OCI-LY1 (cell line): Measurements from ENCODE around the gene SLU7.

Experiments used
- H2AFZ ChIP-seq: fragments of 200-600 bp; sonication (generic), shearing (Covaris generic); 2 replicates; pipeline ENCODE4 v1.6.0; 2014; ENCODE audit warnings: antibody characterized with exemption, mild to moderate bottlenecking, low read length
- H3F3A ChIP-seq: fragments of 200-600 bp; sonication (generic), shearing (Covaris generic); 2 replicates; pipeline ENCODE4 v1.6.0; 2014; ENCODE audit warnings: mild to moderate bottlenecking, antibody characterized with exemption, low read length, moderate library complexity; ENCODE audit not compliant: insufficient read depth
- H3K27ac ChIP-seq: fragments of 200-600 bp; sonication (generic); 2 replicates; pipeline ENCODE4 v1.5.1; 2014; ENCODE audit warnings: low read length, mixed run types, mild to moderate bottlenecking, low read depth; ENCODE audit not compliant: poor library complexity, severe bottlenecking
- H3K27me3 ChIP-seq: fragments of 200-600 bp; sonication (generic); 2 replicates; pipeline ENCODE4 v1.6.0; 2014; ENCODE audit warnings: antibody characterized with exemption, mild to moderate bottlenecking, low read length, moderate library complexity; ENCODE audit not compliant: insufficient read depth
- H3K36me3 ChIP-seq: fragments of 200-600 bp; sonication (generic); 2 replicates; pipeline ENCODE4 v1.6.1; 2014; ENCODE audit warnings: mild to moderate bottlenecking, antibody characterized with exemption, low read length, moderate library complexity, mixed read lengths; ENCODE audit not compliant: insufficient read depth
- H3K4me1 ChIP-seq: fragments of 200-600 bp; sonication (generic); 2 replicates; pipeline ENCODE4 v1.5.1; 2014; ENCODE audit warnings: mild to moderate bottlenecking, low read length, moderate library complexity; ENCODE audit not compliant: insufficient read depth, severe bottlenecking
- H3K4me2 ChIP-seq: fragments of 200-600 bp; sonication (generic), shearing (Covaris generic); 2 replicates; pipeline ENCODE4 v1.6.1; 2014; ENCODE audit warnings: low read length
- H3K4me3 ChIP-seq: fragments of 200-600 bp; sonication (generic); 2 replicates; pipeline ENCODE4 v1.5.1; 2014; ENCODE audit warnings: low read length, low read depth, mild to moderate bottlenecking, mixed read lengths; ENCODE audit not compliant: poor library complexity, severe bottlenecking
- H3K79me2 ChIP-seq: fragments of 200-600 bp; shearing (Covaris generic); 2 replicates; pipeline ENCODE4 v1.6.1; 2016; ENCODE audit warnings: mixed run types, low read length, mixed read lengths; ENCODE audit not compliant: insufficient read depth
- H3K9ac ChIP-seq: fragments of 200-600 bp; sonication (generic), shearing (Covaris generic); 2 replicates; pipeline ENCODE4 v1.6.1; 2014; ENCODE audit warnings: mild to moderate bottlenecking, low read length, mixed read lengths
- H3K9me2 ChIP-seq: fragments of 200-600 bp; sonication (generic), shearing (Covaris generic); 2 replicates; pipeline ENCODE4 v1.6.1; 2014; ENCODE audit warnings: low read depth, mild to moderate bottlenecking, low read length, mixed read lengths
- H3K9me3 ChIP-seq: fragments of 200-600 bp; shearing (Covaris generic); 2 replicates; pipeline ENCODE4 v1.6.1; 2014; ENCODE audit warnings: low read length, mixed read lengths
- H4K20me1 ChIP-seq: fragments of 200-600 bp; sonication (generic), shearing (Covaris generic); 2 replicates; pipeline ENCODE4 v1.6.0; 2016; ENCODE audit warnings: mild to moderate bottlenecking, low read length; ENCODE audit not compliant: insufficient read depth
- CTCF ChIP-seq: fragments of 200-600 bp; sonication (generic), shearing (Covaris generic); IDR thresholded peaks from 2 replicates; pipeline ENCODE4 v1.5.1; 2017; ENCODE audit warnings: mild to moderate bottlenecking, antibody characterized with exemption, low read length, moderate library complexity, mixed read lengths
- EZH2 ChIP-seq: fragments of 200-600 bp; sonication (generic), shearing (Covaris generic); IDR thresholded peaks from 2 replicates; pipeline ENCODE4 v1.8.0; 2017; ENCODE audit warnings: borderline replicate concordance, mixed run types, mild to moderate bottlenecking, antibody characterized with exemption, low read length, moderate library complexity, mixed read lengths

The SLU7 gene

GRCh38 chr5:160461378-160461777 is 42.5 kb upstream of the SLU7 start:
- Histone ChIP-seq H2AFZ (no peak overlapping the region), H3K27ac (no peak overlapping the region), H3K27me3 (no peaks in the 10 kb centered on the region), H3K4me2 (no peak overlapping the region), H4K20me1 (no peaks in the 10 kb centered on the region), H3F3A (no peaks in the 10 kb centered on the region), H3K4me1 (peaks cover 32% of the 10 kb centered on the region), H3K9me2 (no peaks in the 10 kb centered on the region), H3K36me3 (no peaks in the 10 kb centered on the region), H3K4me3 (no peak overlapping the region), H3K79me2 (no peaks in the 10 kb centered on the region), H3K9ac (no peak overlapping the region), H3K9me3 (no peaks in the 10 kb centered on the region)
- TF ChIP-seq EZH2 (no peak), CTCF (no peak)

- Histone ChIP-seq H3K36me3 (no peaks in the 10 kb centered on the region), H3K79me2 (no peaks in the 10 kb centered on the region), H3K9me2 (no peaks in the 10 kb centered on the region), H3K9me3 (no peaks in the 10 kb centered on the region), H3K9ac (no peak overlapping the region), H3K27me3 (no peaks in the 10 kb centered on the region), H3K27ac (no peak overlapping the region), H3F3A (no peaks in the 10 kb centered on the region), H2AFZ (no peak overlapping the region), H3K4me3 (no peak overlapping the region), H3K4me2 (no peak overlapping the region), H4K20me1 (no peaks in the 10 kb centered on the region), H3K4me1 (peaks cover 26% of the 10 kb centered on the region)
- TF ChIP-seq EZH2 (no peak), CTCF (peak; percentile 31)
These were observed 41.6 kb upstream of the SLU7 start for GRCh38 chr5:160460377-160461049.

- Histone ChIP-seq H3K27ac (no peak overlapping the region), H3K79me2 (no peaks in the 10 kb centered on the region), H2AFZ (no peak overlapping the region), H3F3A (no peaks in the 10 kb centered on the region), H3K9me3 (no peaks in the 10 kb centered on the region), H3K9ac (no peak overlapping the region), H4K20me1 (no peaks in the 10 kb centered on the region), H3K27me3 (no peaks in the 10 kb centered on the region), H3K4me3 (no peak overlapping the region), H3K9me2 (no peaks in the 10 kb centered on the region), H3K4me1 (peaks cover 12% of the 10 kb centered on the region), H3K36me3 (no peaks in the 10 kb centered on the region), H3K4me2 (no peak overlapping the region)
- TF ChIP-seq EZH2 (no peak), CTCF (no peak)
These were observed 40.2 kb upstream of the SLU7 start for GRCh38 chr5:160458806-160459800.
